Lung (tissue), 12 donors: ENCODE results near the gene CEP350. TPM values are rescaled to one million over a fixed set of nuclear protein-coding genes. Genes with fewer than 3 reads are reported as not detected.
A peak's percentile ranks its signal among the peaks of the same experiment; 100 is the strongest.
"Not testable (repeated sequence)": the region's sequence is repeated elsewhere in the genome, so short reads cannot be mapped to it uniquely, and the experiment has no call there.

Experiments used
- ATAC-seq: fragments of 200-7000 bp; cut with Tn5 transposase; one replicate; pipeline ENCODE4 v1.9.1; 2020; ENCODE audit warnings: moderate number of reproducible peaks; ENCODE audit not compliant: insufficient read depth, low FRiP score
- DNase-seq, 3 donors: peaks; one replicate each; pipeline ENCODE4 v3.0.0-alpha.2; 2013 to 2017
- H3K27ac ChIP-seq, 2 donors: one replicate each; pipeline ENCODE4 v1.5.1; 2013; ENCODE audit warnings: mild to moderate bottlenecking in 2 of 2, moderate library complexity in 2 of 2, control low read depth in 1 of 2, inconsistent platforms in 1 of 2, low read depth in 1 of 2, low read length in 1 of 2
- H3K27me3 ChIP-seq, 3 donors: one replicate each; pipeline ENCODE4 v1.5.1; 2013; ENCODE audit warnings: low read length in 2 of 3; ENCODE audit not compliant: control insufficient read depth in 3 of 3, insufficient read depth in 3 of 3
- H3K36me3 ChIP-seq, 4 donors: one replicate each; pipeline ENCODE4 v1.5.1; 2013; ENCODE audit warnings: low read length in 4 of 4, mild to moderate bottlenecking in 1 of 4, moderate library complexity in 1 of 4; ENCODE audit not compliant: control insufficient read depth in 4 of 4, insufficient read depth in 4 of 4
- H3K4me1 ChIP-seq, 5 donors: one replicate each; pipeline ENCODE4 v1.5.1; 2013; ENCODE audit warnings: low read length in 5 of 5, mild to moderate bottlenecking in 2 of 5, moderate library complexity in 1 of 5; ENCODE audit not compliant: control insufficient read depth in 5 of 5, insufficient read depth in 5 of 5
- H3K4me3 ChIP-seq: one replicate; pipeline ENCODE4 v1.5.1; 2013; ENCODE audit warnings: mild to moderate bottlenecking, control low read depth, moderate library complexity
- H3K9ac ChIP-seq, 2 donors: one replicate each; pipeline ENCODE4 v1.5.1; 2013; ENCODE audit warnings: low read length in 2 of 2, control low read depth in 1 of 2; ENCODE audit not compliant: insufficient read depth in 1 of 2
- H3K9me3 ChIP-seq, 4 donors: one replicate each; pipeline ENCODE4 v1.5.1; 2013; ENCODE audit warnings: low read length in 3 of 4, mild to moderate bottlenecking in 1 of 4, moderate library complexity in 1 of 4; ENCODE audit not compliant: control insufficient read depth in 4 of 4, insufficient read depth in 3 of 4
- WGBS, 2 donors: extraction: QIAGEN DNeasy Blood & Tissue Kit; methylation state at CpG; one replicate each; pipeline ENCODE4 v1.1.7; 2013; 5-methylcytosine and 5-hydroxymethylcytosine counted together
- polyA plus RNA-seq, 2 donors: library from polyadenylated mRNA; stranded (reverse); fragments of 200-250 nt; gene quantifications; one replicate each; pipeline ENCODE4 v1.2.1, GENCODE V29; 2013
- total RNA-seq, 2 donors: library from RNA; depleted of rRNA in 1 of 2; stranded (reverse); fragments of >200 nt in 1 of 2; gene quantifications; one replicate each; pipeline ENCODE4 v1.2.1, GENCODE V29; 2014 to 2021
- TF ChIP-seq, protein P1 (sequence below): IDR thresholded peaks from 2 replicates; pipeline ENCODE4 v1.5.1; 2012; ENCODE audit warnings: mild to moderate bottlenecking; ENCODE audit errors: control extremely low read depth, extremely low read depth
- donor health status: control.
- donor health status: control.
- donor health status: Bipolar disorder and iron deficiency.
- donor health status: healthy.
- donor health status: DM: yes; HTN: yes; CAD: no.

CEP350 gene
- total and polyA plus RNA-seq, 4 donors, result 4.3 to 89.8 (median 23.0) TPM

DNA sequence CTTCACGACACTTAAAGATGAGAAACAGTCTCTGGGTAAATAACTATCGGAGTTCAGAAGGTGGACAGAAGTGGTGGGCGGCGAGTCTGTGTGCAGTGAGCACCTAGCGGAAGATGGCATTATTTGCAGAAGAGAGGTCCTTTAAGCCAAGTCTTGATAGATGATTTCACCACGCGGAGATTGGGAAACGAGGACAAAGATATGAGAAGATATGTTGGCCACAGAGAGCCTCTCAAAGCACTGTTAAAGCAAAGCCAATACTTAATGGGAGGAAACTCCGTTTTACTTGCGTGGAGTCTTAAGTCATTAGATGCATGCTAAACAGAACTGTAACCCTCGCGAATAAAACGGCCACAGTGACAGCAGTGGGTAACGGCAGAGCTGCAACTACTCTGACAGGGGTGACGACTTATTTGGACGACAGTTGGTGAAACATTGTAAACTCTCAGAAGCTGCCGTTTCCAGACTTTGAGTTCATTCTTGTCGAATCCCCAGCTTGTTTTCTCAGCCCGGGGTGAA is 577 bp upstream of the CEP350 start:
- Histone ChIP-seq H3K9ac (peak overlapping the region in 1 of 2 donors; percentile 93), H3K9me3 (no peaks in the 10 kb centered on the region), H3K4me3 (peak overlapping the region; percentile 47), H3K4me1 (peaks cover 0 to 31% (median 5%) of the 10 kb centered on the region in 5 donors), H3K36me3 (peaks cover 0 to 6% (median 0%) of the 10 kb centered on the region in 4 donors), H3K27ac (peak overlapping the region; percentile 89 to 98), H3K27me3 (no peaks in the 10 kb centered on the region)
- DNase-seq, result no peak
- TF ChIP-seq, protein P1, sequence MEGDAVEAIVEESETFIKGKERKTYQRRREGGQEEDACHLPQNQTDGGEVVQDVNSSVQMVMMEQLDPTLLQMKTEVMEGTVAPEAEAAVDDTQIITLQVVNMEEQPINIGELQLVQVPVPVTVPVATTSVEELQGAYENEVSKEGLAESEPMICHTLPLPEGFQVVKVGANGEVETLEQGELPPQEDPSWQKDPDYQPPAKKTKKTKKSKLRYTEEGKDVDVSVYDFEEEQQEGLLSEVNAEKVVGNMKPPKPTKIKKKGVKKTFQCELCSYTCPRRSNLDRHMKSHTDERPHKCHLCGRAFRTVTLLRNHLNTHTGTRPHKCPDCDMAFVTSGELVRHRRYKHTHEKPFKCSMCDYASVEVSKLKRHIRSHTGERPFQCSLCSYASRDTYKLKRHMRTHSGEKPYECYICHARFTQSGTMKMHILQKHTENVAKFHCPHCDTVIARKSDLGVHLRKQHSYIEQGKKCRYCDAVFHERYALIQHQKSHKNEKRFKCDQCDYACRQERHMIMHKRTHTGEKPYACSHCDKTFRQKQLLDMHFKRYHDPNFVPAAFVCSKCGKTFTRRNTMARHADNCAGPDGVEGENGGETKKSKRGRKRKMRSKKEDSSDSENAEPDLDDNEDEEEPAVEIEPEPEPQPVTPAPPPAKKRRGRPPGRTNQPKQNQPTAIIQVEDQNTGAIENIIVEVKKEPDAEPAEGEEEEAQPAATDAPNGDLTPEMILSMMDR, result no peak
- no peak for ATAC-seq
- WGBS, 2 donors, result 0 to 2% methylated on average over 19 of the region's 19 CpGs

DNA sequence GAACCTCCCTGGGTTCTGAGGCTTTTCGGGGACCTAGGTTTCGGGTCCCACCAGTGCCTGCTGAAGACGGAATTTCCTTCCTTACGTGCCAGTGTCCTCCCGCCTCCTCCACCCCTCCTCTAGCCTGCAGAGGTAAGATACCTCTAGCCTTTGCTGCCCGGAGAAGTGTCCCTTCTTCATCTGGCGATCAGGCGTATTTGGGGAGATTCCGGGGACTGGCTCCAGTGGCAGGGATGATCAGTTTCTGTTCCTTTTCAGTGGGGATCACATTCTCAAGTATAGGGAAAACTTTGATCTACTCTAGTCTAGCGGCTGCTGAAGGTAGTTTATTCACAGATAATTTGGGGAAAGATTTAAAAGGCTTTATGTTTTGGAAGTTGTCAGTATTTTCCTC is 674 bp downstream of the CEP350 start:
- peak in 2 of 3 donors; percentile 43 to 58 for DNase-seq

DNA sequence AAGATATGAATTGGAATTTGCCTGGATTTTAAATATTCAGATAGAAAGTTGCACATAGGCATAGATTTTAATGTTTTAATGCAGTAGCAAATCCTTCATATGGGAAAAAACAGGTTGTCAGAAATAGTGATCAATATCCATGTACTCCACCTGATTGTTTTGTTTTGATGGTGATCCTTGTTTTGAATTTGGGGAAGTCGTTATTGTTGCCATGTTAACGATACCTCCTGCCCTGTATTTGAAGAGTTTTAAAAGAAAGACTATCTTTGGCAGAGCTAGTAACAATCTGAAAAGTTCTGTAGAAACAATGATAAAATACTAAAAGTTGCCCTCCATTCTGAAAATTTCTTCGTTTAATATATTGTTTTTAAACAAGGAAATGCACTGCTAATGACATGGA is 1.1 kb downstream of the CEP350 start:
- ATAC-seq (no peak), DNase-seq (peak in 1 of 3 donors; percentile 18)
- H3K36me3 ChIP-seq, result peaks cover 0 to 6% (median 0%) of the 10 kb centered on the region in 4 donors
- 1% methylated on average over 3 of the region's 3 CpGs for WGBS, 2 donors
- no peak overlapping the region for H3K27ac ChIP-seq
- H3K4me3 ChIP-seq, result no peak overlapping the region
- H3K27me3 ChIP-seq, result no peaks in the 10 kb centered on the region
- peaks cover 0 to 31% (median 5%) of the 10 kb centered on the region in 5 donors for H3K4me1 ChIP-seq
- TF ChIP-seq, protein P1, result no peak
- no peaks in the 10 kb centered on the region for H3K9me3 ChIP-seq
- peak overlapping the region; percentile 93 to 94 for H3K9ac ChIP-seq

More for the DNA sequence above, 674 bp downstream of the CEP350 start:
- Histone ChIP-seq H3K9me3 (no peaks in the 10 kb centered on the region), H3K36me3 (peaks cover 0 to 6% (median 0%) of the 10 kb centered on the region in 4 donors), H3K27me3 (no peaks in the 10 kb centered on the region), H3K4me1 (peaks cover 0 to 31% (median 5%) of the 10 kb centered on the region in 5 donors), H3K4me3 (peak overlapping the region; percentile 93), H3K9ac (peak overlapping the region; percentile 93 to 94), H3K27ac (peak overlapping the region; percentile 89 to 98)
- 0% methylated on average over 10 of the region's 10 CpGs for WGBS, 2 donors
- peak; percentile 2 for ATAC-seq
- TF ChIP-seq, protein P1, result no peak

DNA sequence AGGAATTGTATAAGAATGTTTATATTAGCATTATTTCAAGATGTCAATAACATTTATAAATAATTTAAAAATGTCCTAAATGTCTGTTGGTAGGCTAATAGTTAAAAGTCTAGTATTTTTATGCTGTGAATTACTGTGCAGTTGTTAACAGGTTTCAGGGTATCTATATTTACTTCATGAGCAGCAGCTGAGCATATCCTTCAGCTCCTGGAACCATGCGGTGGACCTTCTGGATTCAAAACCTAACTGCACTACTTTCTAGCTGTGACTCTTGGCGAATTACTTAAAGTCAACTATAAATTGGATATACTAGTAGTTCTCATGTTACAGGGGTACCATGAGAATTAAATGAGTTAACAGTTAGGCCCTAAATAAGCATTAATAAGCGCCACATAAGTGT is 3.7 kb downstream of the CEP350 start:
- no peak overlapping the region for H3K4me3 ChIP-seq
- H3K27me3 ChIP-seq, result no peaks in the 10 kb centered on the region
- no peak for ATAC-seq
- H3K9ac ChIP-seq, result no peak overlapping the region
- DNase-seq, result no peak
- H3K27ac ChIP-seq, result no peak overlapping the region
- H3K36me3 ChIP-seq, result peaks cover 0 to 13% (median 0%) of the 10 kb centered on the region in 4 donors
- H3K4me1 ChIP-seq, result peaks cover 0 to 31% (median 5%) of the 10 kb centered on the region in 5 donors
- 89 to 93% methylated on average over 3 of the region's 3 CpGs for WGBS, 2 donors
- no peaks in the 10 kb centered on the region for H3K9me3 ChIP-seq
- TF ChIP-seq, protein P1, result no peak

DNA sequence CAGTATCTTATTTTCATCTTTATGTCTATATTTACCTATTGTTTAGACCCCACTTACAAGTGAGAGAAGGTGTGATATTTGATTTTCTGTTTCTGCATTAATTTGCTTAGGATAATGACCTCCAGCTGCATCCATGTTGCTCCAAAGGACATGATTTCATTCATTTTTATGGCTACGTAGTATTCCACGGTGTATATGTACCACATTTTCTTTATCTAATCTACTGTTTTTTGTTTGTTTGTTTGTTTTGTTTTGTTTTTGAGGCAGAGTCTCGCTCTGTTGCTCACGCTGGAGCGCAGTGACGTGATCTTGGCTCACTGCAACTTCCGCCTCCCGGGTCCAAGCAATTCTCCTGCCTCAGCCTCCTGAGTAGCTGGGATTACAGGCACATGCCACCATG is 7.6 kb downstream of the CEP350 start:
- not testable (repeated sequence) for H3K36me3 ChIP-seq, DNase-seq, H3K9me3 ChIP-seq, H3K4me3 ChIP-seq, ATAC-seq, H3K27me3 ChIP-seq, H3K9ac ChIP-seq, H3K27ac ChIP-seq
- peaks cover 0 to 13% (median 2%) of the 10 kb centered on the region in 5 donors for H3K4me1 ChIP-seq
- WGBS, 2 donors, result 98% methylated on average over 8 of the region's 8 CpGs
